Liver (tissue), 9 donors: ENCODE data around the gene SEPTIN3. TPM values are rescaled to one million over a fixed set of nuclear protein-coding genes. Genes with fewer than 3 reads are reported as not detected.

Experiments
- DNase-seq: peaks from one replicate; pipeline ENCODE4 v3.0.0-alpha.2; 2017; ENCODE audit warnings: low spot score
- H3K27ac ChIP-seq, 2 donors: one replicate each; pipeline ENCODE4 v1.7.0; 2013; ENCODE audit warnings: inconsistent platforms in 2 of 2, low read length in 2 of 2, control low read depth in 1 of 2, low read depth in 1 of 2, mild to moderate bottlenecking in 1 of 2
- H3K27me3 ChIP-seq, 4 donors: one replicate each; pipeline versions ENCODE4 v1.6.1 to v1.7.0; 2013; ENCODE audit warnings: low read length in 3 of 4, inconsistent platforms in 1 of 4, mild to moderate bottlenecking in 1 of 4, moderate library complexity in 1 of 4; ENCODE audit not compliant: control insufficient read depth in 4 of 4, insufficient read depth in 4 of 4
- H3K36me3 ChIP-seq, 4 donors: one replicate each; pipeline versions ENCODE4 v1.6.1 to v1.7.0; 2013; ENCODE audit warnings: low read length in 3 of 4, mild to moderate bottlenecking in 3 of 4, low read depth in 1 of 4, moderate library complexity in 1 of 4; ENCODE audit not compliant: control insufficient read depth in 4 of 4, insufficient read depth in 3 of 4
- H3K4me1 ChIP-seq, 4 donors: one replicate each; pipeline versions ENCODE4 v1.6.1 to v1.7.0; 2013; ENCODE audit warnings: low read length in 3 of 4, mild to moderate bottlenecking in 3 of 4, moderate library complexity in 1 of 4; ENCODE audit not compliant: control insufficient read depth in 4 of 4, insufficient read depth in 4 of 4
- H3K4me3 ChIP-seq, 3 donors: one replicate each; pipeline versions ENCODE4 v1.6.1 to v1.7.0; 2013; ENCODE audit warnings: low read length in 3 of 3, control low read depth in 1 of 3, low read depth in 1 of 3, mild to moderate bottlenecking in 1 of 3
- H3K9ac ChIP-seq, 2 donors: one replicate each; pipeline ENCODE4 v1.7.0; 2013; ENCODE audit warnings: low read length in 2 of 2, mild to moderate bottlenecking in 2 of 2, moderate library complexity in 2 of 2, control low read depth in 1 of 2, low read depth in 1 of 2
- H3K9me3 ChIP-seq, 4 donors: one replicate each; pipeline versions ENCODE4 v1.6.1 to v1.7.0; 2013; ENCODE audit warnings: low read length in 3 of 4; ENCODE audit not compliant: control insufficient read depth in 4 of 4
- ATF3 ChIP-seq: IDR thresholded peaks from 2 replicates; pipeline ENCODE4 v1.6.1; 2016; ENCODE audit warnings: antibody characterized with exemption
- CTCF ChIP-seq: fragments of 150-350 bp; IDR thresholded peaks from 2 replicates; pipeline ENCODE4 v1.5.1; 2017; ENCODE audit warnings: improper control_type of control experiment, low read depth, low read length; ENCODE audit not compliant: missing input control
- EGR1 ChIP-seq, 2 donors: IDR thresholded peaks; 2 replicates each; pipeline ENCODE4 v1.6.1; 2016 to 2018; ENCODE audit warnings: antibody characterized with exemption in 2 of 2, low read depth in 2 of 2
- FOXA1 ChIP-seq: IDR thresholded peaks from 2 replicates; pipeline ENCODE4 v1.6.1; 2016; ENCODE audit warnings: antibody characterized with exemption
- FOXA2 ChIP-seq: IDR thresholded peaks from 2 replicates; pipeline ENCODE4 v1.6.1; 2016; ENCODE audit warnings: antibody characterized with exemption
- GABPA ChIP-seq, 2 donors: IDR thresholded peaks in 1 of 2; conservative IDR thresholded peaks in 1 of 2; 2 replicates each; pipeline ENCODE4 v1.6.1; 2016; ENCODE audit warnings: antibody characterized with exemption in 2 of 2, mild to moderate bottlenecking in 1 of 2, moderate library complexity in 1 of 2
- HNF4A ChIP-seq, 2 donors: conservative IDR thresholded peaks; 2 replicates each; pipeline ENCODE4 v1.6.1; 2016; ENCODE audit warnings: antibody characterized with exemption in 2 of 2, mild to moderate bottlenecking in 2 of 2
- HNF4G ChIP-seq: IDR thresholded peaks from 2 replicates; pipeline ENCODE4 v1.6.1; 2016; ENCODE audit warnings: antibody characterized with exemption
- JUND ChIP-seq, 2 donors: IDR thresholded peaks; 2 replicates each; pipeline ENCODE4 v1.6.1; 2016; ENCODE audit warnings: antibody characterized with exemption in 2 of 2
- MAX ChIP-seq: IDR thresholded peaks from 2 replicates; pipeline ENCODE4 v1.6.1; 2016; ENCODE audit warnings: antibody characterized with exemption
- NR2F2 ChIP-seq: IDR thresholded peaks from 2 replicates; pipeline ENCODE4 v1.6.1; 2016; ENCODE audit warnings: antibody characterized with exemption
- RAD21 ChIP-seq, 2 donors: IDR thresholded peaks; 2 replicates each; pipeline ENCODE4 v1.6.1; 2016; ENCODE audit warnings: antibody characterized with exemption in 2 of 2, mild to moderate bottlenecking in 2 of 2
- REST ChIP-seq: IDR thresholded peaks from 2 replicates; pipeline ENCODE4 v1.6.1; 2016; ENCODE audit warnings: antibody characterized with exemption, mild to moderate bottlenecking
- RXRA ChIP-seq, 2 donors: IDR thresholded peaks; 2 replicates each; pipeline ENCODE4 v1.6.1; 2017 to 2018; ENCODE audit warnings: antibody characterized with exemption in 2 of 2, mild to moderate bottlenecking in 1 of 2
- TAF1 ChIP-seq: conservative IDR thresholded peaks from 2 replicates; pipeline ENCODE4 v1.6.1; 2016; ENCODE audit warnings: antibody characterized with exemption, mild to moderate bottlenecking
- YY1 ChIP-seq: IDR thresholded peaks from 2 replicates; pipeline ENCODE4 v1.6.1; 2016; ENCODE audit warnings: antibody characterized with exemption, mild to moderate bottlenecking
- ZBTB33 ChIP-seq: IDR thresholded peaks from 2 replicates; pipeline ENCODE4 v1.6.1; 2016; ENCODE audit warnings: antibody characterized with exemption
- WGBS: extraction: QIAGEN DNeasy Blood & Tissue Kit; methylation state at CpG from one replicate; pipeline ENCODE4 v1.1.7; 2013; 5-methylcytosine and 5-hydroxymethylcytosine counted together
- polyA plus RNA-seq, 2 donors: library from polyadenylated mRNA; stranded (reverse) in 1 of 2; unstranded in 1 of 2; fragments of 200-250 nt in 1 of 2; fragments of >200 nt in 1 of 2; fragmentation: Nextera tagmentation in 1 of 2; extraction: Ambion mirVana in 1 of 2; gene quantifications; one replicate each; pipeline versions ENCODE4 v1.2.1 to v1.2.3, GENCODE V29; 2013 to 2015
- total RNA-seq, 2 donors: library from RNA; depleted of rRNA; stranded (reverse); fragments of >200 nt; gene quantifications; one replicate each; pipeline ENCODE4 v1.2.3, GENCODE V29; 2014
- donor health status: healthy.
- donor health status: healthy.
- donor health status: healthy.
- donor health status: healthy.
- donor health status: healthy.

Gene SEPTIN3
- total and polyA plus RNA-seq, 4 donors, result under 0.01 to 0.07 (median 0.04) TPM; not detected in 1

- peaks cover 0 to 3% (median 0%) of the 10 kb centered on the region in 4 donors for H3K27me3 ChIP-seq
- WGBS, result 92% methylated on average over 5 of the region's 5 CpGs
- H3K27ac ChIP-seq, result no peak overlapping the region
- H3K4me3 ChIP-seq, result no peak overlapping the region
- no peak for DNase-seq
- no peaks in the 10 kb centered on the region for H3K36me3 ChIP-seq
- H3K9me3 ChIP-seq, result no peaks in the 10 kb centered on the region
- H3K9ac ChIP-seq, result no peak overlapping the region
- TF ChIP-seq EGR1 (IDR thresholded peaks at IDR 0.05; ENCODE audit: low read depth in 2 of 2) (no peak), HNF4A (conservative IDR thresholded peaks at IDR 0.05) (no peak), ZBTB33 (no peak), TAF1 (no peak), RAD21 (IDR thresholded peaks at IDR 0.05) (no peak), FOXA2 (no peak), HNF4G (no peak), CTCF (no peak), RXRA (IDR thresholded peaks at IDR 0.05) (no peak), GABPA (IDR thresholded peaks at IDR 0.05 in 1 of 2, conservative IDR thresholded peaks at IDR 0.05 in 1 of 2) (no peak), YY1 (no peak), REST (no peak), JUND (IDR thresholded peaks at IDR 0.05) (no peak), FOXA1 (no peak), NR2F2 (no peak), ATF3 (no peak)
- H3K4me1 ChIP-seq, result peaks cover 4 to 16% (median 10%) of the 10 kb centered on the region in 4 donors
These were observed 46.9 kb upstream of the SEPTIN3 start for GRCh38 chr22:41922328-41922727.

GRCh38 chr22:41922940-41923594 is 46.2 kb upstream of the SEPTIN3 start:
- DNase-seq, result no peak
- peaks cover 4 to 16% (median 10%) of the 10 kb centered on the region in 4 donors for H3K4me1 ChIP-seq
- TF ChIP-seq RXRA (IDR thresholded peaks at IDR 0.05), result no peak
- no peak for TF ChIP-seq CTCF
- no peak for TF ChIP-seq NR2F2
- TF ChIP-seq REST, result no peak
- no peak for TF ChIP-seq MAX
- TF ChIP-seq FOXA1, result no peak
- TF ChIP-seq TAF1, result no peak
- no peak for TF ChIP-seq EGR1 (IDR thresholded peaks at IDR 0.05; ENCODE audit: low read depth in 2 of 2)
- no peak for TF ChIP-seq GABPA (IDR thresholded peaks at IDR 0.05 in 1 of 2, conservative IDR thresholded peaks at IDR 0.05 in 1 of 2)
- no peak overlapping the region for H3K27ac ChIP-seq
- H3K27me3 ChIP-seq, result peaks cover 0 to 3% (median 0%) of the 10 kb centered on the region in 4 donors
- H3K36me3 ChIP-seq, result no peaks in the 10 kb centered on the region
- no peaks in the 10 kb centered on the region for H3K9me3 ChIP-seq
- no peak overlapping the region for H3K9ac ChIP-seq
- WGBS, result 93% methylated on average over 4 of the region's 4 CpGs
- no peak overlapping the region for H3K4me3 ChIP-seq
